GM06990 (cell line): ENCODE results near the gene MRI1.

ENCODE experiments used
- DNase-seq: peaks from one replicate; pipeline ENCODE4 v3.0.0-alpha.2; 2011; ENCODE audit not compliant: insufficient read length; ENCODE audit errors: extremely low read depth
- H3K27me3 ChIP-seq: replicated peaks from 2 replicates; pipeline ENCODE4 v1.6.0; 2011; ENCODE audit warnings: low read length; ENCODE audit not compliant: control insufficient read depth, insufficient read depth
- H3K36me3 ChIP-seq: 2 replicates; pipeline ENCODE4 v1.5.1; 2011; ENCODE audit warnings: low read length; ENCODE audit not compliant: control insufficient read depth, insufficient read depth
- H3K4me3 ChIP-seq: replicated peaks from 2 replicates; pipeline ENCODE4 v1.5.1; 2011; ENCODE audit warnings: low read depth, mild to moderate bottlenecking, control low read depth, low read length
- TF ChIP-seq, protein P1 (sequence below): IDR thresholded peaks from 2 replicates; pipeline ENCODE4 v1.5.1; 2011; ENCODE audit warnings: low read length, control low read depth, mild to moderate bottlenecking, inconsistent platforms; ENCODE audit not compliant: insufficient read depth, poor library complexity, severe bottlenecking

MRI1 gene

DNA sequence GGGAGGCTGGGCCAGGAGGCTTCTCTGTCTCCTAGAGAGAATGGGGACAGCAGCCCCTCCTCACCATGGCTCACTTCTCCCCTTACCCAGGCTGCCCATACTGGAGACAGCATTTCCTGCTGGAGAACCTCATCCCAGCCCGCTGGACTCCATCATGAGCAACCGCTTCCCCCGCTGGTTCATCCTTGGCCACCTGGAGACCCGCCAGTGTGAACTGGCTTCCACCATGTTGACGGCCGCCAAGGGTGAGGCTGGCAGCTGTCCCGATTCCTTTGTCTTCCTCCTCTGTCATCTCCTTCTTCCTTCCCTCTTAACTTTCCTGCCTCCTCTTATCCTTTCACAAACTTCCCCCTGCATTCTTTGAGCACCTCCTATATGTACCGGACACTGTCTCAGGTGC lies 58.9 kb downstream of the MRI1 start:
- H3K4me3 ChIP-seq, result no peak overlapping the region
- no peak for DNase-seq
- H3K36me3 ChIP-seq, result peaks cover 8% of the 10 kb centered on the region
- H3K27me3 ChIP-seq, result no peaks in the 10 kb centered on the region
- TF ChIP-seq, protein P1, sequence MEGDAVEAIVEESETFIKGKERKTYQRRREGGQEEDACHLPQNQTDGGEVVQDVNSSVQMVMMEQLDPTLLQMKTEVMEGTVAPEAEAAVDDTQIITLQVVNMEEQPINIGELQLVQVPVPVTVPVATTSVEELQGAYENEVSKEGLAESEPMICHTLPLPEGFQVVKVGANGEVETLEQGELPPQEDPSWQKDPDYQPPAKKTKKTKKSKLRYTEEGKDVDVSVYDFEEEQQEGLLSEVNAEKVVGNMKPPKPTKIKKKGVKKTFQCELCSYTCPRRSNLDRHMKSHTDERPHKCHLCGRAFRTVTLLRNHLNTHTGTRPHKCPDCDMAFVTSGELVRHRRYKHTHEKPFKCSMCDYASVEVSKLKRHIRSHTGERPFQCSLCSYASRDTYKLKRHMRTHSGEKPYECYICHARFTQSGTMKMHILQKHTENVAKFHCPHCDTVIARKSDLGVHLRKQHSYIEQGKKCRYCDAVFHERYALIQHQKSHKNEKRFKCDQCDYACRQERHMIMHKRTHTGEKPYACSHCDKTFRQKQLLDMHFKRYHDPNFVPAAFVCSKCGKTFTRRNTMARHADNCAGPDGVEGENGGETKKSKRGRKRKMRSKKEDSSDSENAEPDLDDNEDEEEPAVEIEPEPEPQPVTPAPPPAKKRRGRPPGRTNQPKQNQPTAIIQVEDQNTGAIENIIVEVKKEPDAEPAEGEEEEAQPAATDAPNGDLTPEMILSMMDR, result no peak
